T-helper 2 cell treated with Interferon-gamma antibody and Interleukin-4, amounts not matched to agents 5 μg/mL and 100 μg/mL, for 36 hours (primary cell): Measurements from ENCODE around the gene ENPEP.
"Not testable (repeated sequence)": the region's sequence is repeated elsewhere in the genome, so short reads cannot be mapped to it uniquely, and the experiment has no call there.

ENCODE experiments used
- DNase-seq: peaks from one replicate; pipeline ENCODE4 v3.0.0; 2021; ENCODE audit warnings: low spot score
- H3K27ac Mint-ChIP-seq: one replicate; pipeline ENCODE4 v1.8.0; 2021; ENCODE audit warnings: mild to moderate bottlenecking, mixed read lengths
- H3K27me3 Mint-ChIP-seq: one replicate; pipeline ENCODE4 v1.8.0; 2021; ENCODE audit warnings: low read depth, mixed read lengths
- H3K36me3 Mint-ChIP-seq: one replicate; pipeline ENCODE4 v1.8.0; 2021; ENCODE audit warnings: low read depth, mixed read lengths
- H3K4me1 Mint-ChIP-seq: one replicate; pipeline ENCODE4 v1.8.0; 2021; ENCODE audit warnings: low read depth, mixed read lengths
- H3K4me3 Mint-ChIP-seq: one replicate; pipeline ENCODE4 v1.8.0; 2022; ENCODE audit warnings: mild to moderate bottlenecking, moderate library complexity, mixed read lengths
- H3K9me3 Mint-ChIP-seq: one replicate; pipeline ENCODE4 v1.8.0; 2021; ENCODE audit warnings: mixed read lengths

ENPEP gene

GRCh38 chr4:110472583-110473329 is 3.2 kb upstream of the ENPEP start:
- H3K9me3 Mint-ChIP-seq = no peaks in the 10 kb centered on the region
- peaks cover 4% of the 10 kb centered on the region for H3K27me3 Mint-ChIP-seq
- no peak overlapping the region for H3K27ac Mint-ChIP-seq
- no peak for DNase-seq
- H3K4me3 Mint-ChIP-seq = no peak overlapping the region
- no peaks in the 10 kb centered on the region for H3K36me3 Mint-ChIP-seq
- H3K4me1 Mint-ChIP-seq = no peaks in the 10 kb centered on the region

GRCh38 chr4:110474481-110474880 is 1.5 kb upstream of the ENPEP start:
- no peaks in the 10 kb centered on the region for H3K9me3 Mint-ChIP-seq
- no peak for DNase-seq
- peaks cover 4% of the 10 kb centered on the region for H3K27me3 Mint-ChIP-seq
- H3K27ac Mint-ChIP-seq = no peak overlapping the region
- no peak overlapping the region for H3K4me3 Mint-ChIP-seq
- no peaks in the 10 kb centered on the region for H3K4me1 Mint-ChIP-seq
- no peaks in the 10 kb centered on the region for H3K36me3 Mint-ChIP-seq

GRCh38 chr4:110475080-110475479 is 875 bp upstream of the ENPEP start:
- H3K27ac Mint-ChIP-seq, H3K9me3 Mint-ChIP-seq, H3K4me1 Mint-ChIP-seq, H3K27me3 Mint-ChIP-seq, H3K4me3 Mint-ChIP-seq, DNase-seq, H3K36me3 Mint-ChIP-seq: not testable (repeated sequence)

GRCh38 chr4:110477836-110478235 is 1.9 kb downstream of the ENPEP start:
- H3K4me3 Mint-ChIP-seq = no peak overlapping the region
- no peak for DNase-seq
- no peaks in the 10 kb centered on the region for H3K4me1 Mint-ChIP-seq
- peaks cover 9% of the 10 kb centered on the region for H3K27me3 Mint-ChIP-seq
- no peak overlapping the region for H3K27ac Mint-ChIP-seq
- no peaks in the 10 kb centered on the region for H3K36me3 Mint-ChIP-seq
- no peaks in the 10 kb centered on the region for H3K9me3 Mint-ChIP-seq

GRCh38 chr4:110480031-110480549 is 4.1 kb downstream of the ENPEP start:
- H3K9me3 Mint-ChIP-seq = no peaks in the 10 kb centered on the region
- H3K4me3 Mint-ChIP-seq = no peak overlapping the region
- no peak overlapping the region for H3K27ac Mint-ChIP-seq
- no peaks in the 10 kb centered on the region for H3K4me1 Mint-ChIP-seq
- no peaks in the 10 kb centered on the region for H3K36me3 Mint-ChIP-seq
- H3K27me3 Mint-ChIP-seq = peaks cover 10% of the 10 kb centered on the region
- no peak for DNase-seq

GRCh38 chr4:110480746-110481271 is 4.9 kb downstream of the ENPEP start:
- Mint-ChIP-seq H3K4me1 (no peaks in the 10 kb centered on the region), H3K27ac (no peak overlapping the region), H3K4me3 (no peak overlapping the region), H3K9me3 (no peaks in the 10 kb centered on the region), H3K36me3 (no peaks in the 10 kb centered on the region), H3K27me3 (peaks cover 16% of the 10 kb centered on the region)
- DNase-seq = no peak

GRCh38 chr4:110483516-110483915 is 7.6 kb downstream of the ENPEP start:
- Mint-ChIP-seq H3K4me1 (no peaks in the 10 kb centered on the region), H3K36me3 (no peaks in the 10 kb centered on the region), H3K27me3 (peaks cover 17% of the 10 kb centered on the region), H3K27ac (no peak overlapping the region), H3K9me3 (no peaks in the 10 kb centered on the region), H3K4me3 (no peak overlapping the region)
- DNase-seq = no peak

- Mint-ChIP-seq H3K4me1 (no peaks in the 10 kb centered on the region), H3K4me3 (no peak overlapping the region), H3K9me3 (no peaks in the 10 kb centered on the region), H3K36me3 (no peaks in the 10 kb centered on the region), H3K27ac (no peak overlapping the region), H3K27me3 (peaks cover 17% of the 10 kb centered on the region)
- DNase-seq = no peak
Observed at GRCh38 chr4:110484029-110484428, 8.1 kb downstream of the ENPEP start.

- DNase-seq = no peak
- Mint-ChIP-seq H3K27me3 (peaks cover 19% of the 10 kb centered on the region), H3K36me3 (no peaks in the 10 kb centered on the region), H3K9me3 (no peaks in the 10 kb centered on the region), H3K4me3 (no peak overlapping the region), H3K27ac (no peak overlapping the region), H3K4me1 (no peaks in the 10 kb centered on the region)
Observed at GRCh38 chr4:110484767-110485166, 8.8 kb downstream of the ENPEP start.

- Mint-ChIP-seq H3K27me3 (peaks cover 19% of the 10 kb centered on the region), H3K4me3 (no peak overlapping the region), H3K36me3 (no peaks in the 10 kb centered on the region), H3K27ac (no peak overlapping the region), H3K4me1 (no peaks in the 10 kb centered on the region), H3K9me3 (no peaks in the 10 kb centered on the region)
- DNase-seq = no peak
Observed at GRCh38 chr4:110485452-110485851, 9.5 kb downstream of the ENPEP start.

GRCh38 chr4:110486256-110486655 is 10.3 kb downstream of the ENPEP start:
- DNase-seq = no peak

GRCh38 chr4:110486850-110487249 is 10.9 kb downstream of the ENPEP start:
- H3K36me3 Mint-ChIP-seq, H3K27ac Mint-ChIP-seq, H3K4me3 Mint-ChIP-seq, DNase-seq, H3K4me1 Mint-ChIP-seq, H3K9me3 Mint-ChIP-seq: not testable (repeated sequence)
- peaks cover 17% of the 10 kb centered on the region for H3K27me3 Mint-ChIP-seq

More at GRCh38 chr4:110486256-110486655, 10.3 kb downstream of the ENPEP start:
- no peak overlapping the region for H3K27ac Mint-ChIP-seq
- peaks cover 17% of the 10 kb centered on the region for H3K27me3 Mint-ChIP-seq
- H3K36me3 Mint-ChIP-seq = no peaks in the 10 kb centered on the region
- no peaks in the 10 kb centered on the region for H3K4me1 Mint-ChIP-seq
- H3K9me3 Mint-ChIP-seq = no peaks in the 10 kb centered on the region
- H3K4me3 Mint-ChIP-seq = no peak overlapping the region

- H3K4me3 Mint-ChIP-seq = no peak overlapping the region
- H3K36me3 Mint-ChIP-seq = no peaks in the 10 kb centered on the region
- no peaks in the 10 kb centered on the region for H3K9me3 Mint-ChIP-seq
- no peak overlapping the region for H3K27ac Mint-ChIP-seq
- H3K27me3 Mint-ChIP-seq = peaks cover 19% of the 10 kb centered on the region
- no peak for DNase-seq
- no peaks in the 10 kb centered on the region for H3K4me1 Mint-ChIP-seq
Observed at GRCh38 chr4:110487873-110488272, 11.9 kb downstream of the ENPEP start.

- Mint-ChIP-seq H3K36me3 (no peaks in the 10 kb centered on the region), H3K4me1 (no peaks in the 10 kb centered on the region), H3K27ac (no peak overlapping the region), H3K9me3 (no peaks in the 10 kb centered on the region), H3K4me3 (no peak overlapping the region), H3K27me3 (peaks cover 26% of the 10 kb centered on the region)
- no peak for DNase-seq
Observed at GRCh38 chr4:110489901-110490508, 14.1 kb downstream of the ENPEP start.
